K562 (cell line): ENCODE results near the gene FGL2. TPM values are rescaled to one million over a fixed set of nuclear protein-coding genes. Genes with fewer than 3 reads are reported as not detected.

ENCODE experiments used
- ATAC-seq: fragments of 200-7000 bp; cut with Tn5 transposase; 3 replicates; pipeline ENCODE4 v1.9.1; 2020; ENCODE audit warnings: moderate library complexity
- BruUV-seq: library from RNA; stranded (reverse); fragments of 400-500 nt; replicated peaks from 2 replicates; lab custom pipeline; 2021; lab: Mats Ljungman, UMichigan
- CTCF ChIA-PET: fragments of 300-600 bp; formaldehyde crosslinking; extraction: SDS; loops from one replicate; lab custom pipeline; 2021; ENCODE audit warnings: low intra/inter-chr PET ratio; lab: Yijun Ruan, JAX
- POLR2A ChIA-PET: fragments of 300-600, 350-650 bp; sonication (Branson Sonifier 250); formaldehyde crosslinking; extraction: SDS; loops from one replicate; lab custom pipeline; 2021; ENCODE audit warnings: antibody characterized with exemption, inconsistent platforms; lab: Yijun Ruan, JAX
- DNase-seq, 4 experiments: peaks; one replicate each; pipeline versions ENCODE4 v3.0.0 to v3.0.0-alpha.2; 2011 to 2018; ENCODE audit warnings: low spot score in 3 of 4, mixed read lengths in 3 of 4; ENCODE audit errors: extremely low read depth in 1 of 4
- FAIRE-seq: peaks from 2 replicates; lab custom pipeline; 2011; peaks lifted over from hg19 to GRCh38; lab: Jason Lieb, UNC
- H2AFZ ChIP-seq: 2 replicates; pipeline ENCODE4 v1.6.0; 2011; ENCODE audit warnings: low read depth, low read length, control low read depth, inconsistent platforms
- H3K27ac ChIP-seq: fragments of 200-600 bp; 3 replicates; pipeline ENCODE4 v1.8.0; 2011; ENCODE audit warnings: low read depth, mild to moderate bottlenecking, control low read depth, inconsistent platforms, low read length, moderate library complexity, mixed read lengths; ENCODE audit errors: extremely low read depth
- H3K27me3 ChIP-seq, 2 experiments: fragments of 300-600 bp in 1 of 2; 2 replicates in 1 of 2; 3 replicates in 1 of 2; pipeline versions ENCODE4 v1.6.0 to v1.8.0; 2011; ENCODE audit warnings: inconsistent platforms in 2 of 2, low read length in 2 of 2, mild to moderate bottlenecking in 1 of 2, mixed read lengths in 1 of 2, moderate library complexity in 1 of 2; ENCODE audit not compliant: control insufficient read depth in 2 of 2, insufficient read depth in 2 of 2
- H3K36me3 ChIP-seq: fragments of 300-600 bp; 3 replicates; pipeline ENCODE4 v1.8.0; 2011; ENCODE audit warnings: mild to moderate bottlenecking, low read length, inconsistent platforms; ENCODE audit not compliant: control insufficient read depth, insufficient read depth
- H3K4me1 ChIP-seq, 2 experiments: fragments of 200-600 bp in 1 of 2; replicated peaks in 1 of 2; 2 replicates in 1 of 2; 3 replicates in 1 of 2; pipeline versions ENCODE4 v1.5.1 to v1.8.0; 2011; ENCODE audit warnings: inconsistent platforms in 2 of 2, low read length in 2 of 2, mild to moderate bottlenecking in 1 of 2, mixed read lengths in 1 of 2, moderate library complexity in 1 of 2; ENCODE audit not compliant: control insufficient read depth in 2 of 2, insufficient read depth in 2 of 2
- H3K4me2 ChIP-seq: 2 replicates; pipeline ENCODE4 v1.6.1; 2011; ENCODE audit warnings: low read length, control low read depth, inconsistent platforms, mixed read lengths; ENCODE audit not compliant: insufficient read depth
- H3K4me3 ChIP-seq: fragments of 200-600 bp; sonication (generic), shearing (Covaris generic); 2 replicates; pipeline ENCODE4 v1.5.1; 2016; ENCODE audit warnings: control low read depth, inconsistent platforms
- H3K79me2 ChIP-seq: fragments of 200-600 bp; 3 replicates; pipeline ENCODE4 v1.8.0; 2011; ENCODE audit warnings: low read length, inconsistent platforms; ENCODE audit not compliant: control insufficient read depth, insufficient read depth
- H3K9ac ChIP-seq, 2 experiments: 2 replicates each; pipeline versions ENCODE4 v1.6.0 to v1.6.1; 2011; ENCODE audit warnings: low read depth in 2 of 2, low read length in 2 of 2, control low read depth in 1 of 2, inconsistent platforms in 1 of 2, mild to moderate bottlenecking in 1 of 2, mixed read lengths in 1 of 2; ENCODE audit not compliant: insufficient read depth in 1 of 2
- H3K9me1 ChIP-seq: one replicate; pipeline ENCODE4 v1.6.0; 2011; ENCODE audit warnings: inconsistent platforms, mild to moderate bottlenecking, low read length, moderate library complexity; ENCODE audit not compliant: control insufficient read depth, insufficient read depth
- H3K9me3 ChIP-seq: replicated peaks from 2 replicates; pipeline ENCODE4 v1.5.1; 2011; ENCODE audit warnings: low read depth, low read length, inconsistent platforms; ENCODE audit not compliant: control insufficient read depth, insufficient read depth
- H4K20me1 ChIP-seq: replicated peaks from 2 replicates; pipeline ENCODE4 v1.6.1; 2011; ENCODE audit warnings: low read length, inconsistent platforms, mixed read lengths; ENCODE audit not compliant: control insufficient read depth, insufficient read depth
- CEBPB ChIP-seq: fragments of 450-650 bp; IDR thresholded peaks from 2 replicates; pipeline ENCODE4 v1.6.1; 2016; ENCODE audit warnings: missing genetic modification characterization, missing compliant biosample characterization
- CEBPG ChIP-seq, 3 experiments: fragments of 200-800 bp in 1 of 3; sonication (Bioruptor generic) in 1 of 3; sonication (generic) in 1 of 3; formaldehyde crosslinking in 1 of 3; IDR thresholded peaks in 2 of 3; conservative IDR thresholded peaks in 1 of 3; 2 replicates each; pipeline versions ENCODE4 v1.6.1 to v1.8.0; 2016 to 2022; ENCODE audit warnings: missing compliant biosample characterization in 2 of 3, missing genetic modification characterization in 2 of 3, mild to moderate bottlenecking in 1 of 3, missing genetic modification reagents in 1 of 3
- COPS2 ChIP-seq: fragments of 450-650 bp; conservative IDR thresholded peaks from 2 replicates; pipeline ENCODE4 v1.6.1; 2016; ENCODE audit warnings: mild to moderate bottlenecking, moderate library complexity
- EGR1 ChIP-seq: fragments of 450-650 bp; conservative IDR thresholded peaks from 2 replicates; pipeline ENCODE4 v1.6.1; 2017; ENCODE audit warnings: mild to moderate bottlenecking
- FOXJ2 ChIP-seq: fragments of 200-800 bp; sonication (Bioruptor generic); IDR thresholded peaks from 2 replicates; pipeline ENCODE4 v1.6.1; 2016; ENCODE audit warnings: missing genetic modification characterization, missing compliant biosample characterization
- HLTF ChIP-seq: fragments of 450-650 bp; IDR thresholded peaks from 2 replicates; pipeline ENCODE4 v1.6.1; 2016
- ILK ChIP-seq: fragments of 450-650 bp; IDR thresholded peaks from 2 replicates; pipeline ENCODE4 v1.6.1; 2016; ENCODE audit warnings: missing genetic modification characterization, low read depth, mild to moderate bottlenecking, missing compliant biosample characterization, moderate library complexity, borderline replicate concordance
- LARP7 ChIP-seq: fragments of 450-650 bp; IDR thresholded peaks from 2 replicates; pipeline ENCODE4 v1.6.1; 2016
- WGBS: fragments of 100-300 bp; shearing (Covaris generic); methylation state at CpG from one replicate; pipeline ENCODE4 v1.1.6; 2016; ENCODE audit warnings: low coverage, mixed read lengths; ENCODE audit not compliant: insufficient coverage; ENCODE audit errors: missing lambda C conversion rate; 5-methylcytosine and 5-hydroxymethylcytosine counted together
- in situ Hi-C: fragments of 300-500 bp; cut with MboI; formaldehyde crosslinking; loops from 4 replicates; pipeline ENCODE4 v1.15.0; 2018; ENCODE audit warnings: inconsistent platforms, mixed read lengths
- intact Hi-C: fragments of 100-400 bp; cut with micrococcal nuclease; formaldehyde crosslinking; loops from 2 replicates; pipeline ENCODE4 v1.14.2; 2022
- polyA plus RNA-seq, 8 experiments: library from polyadenylated mRNA; depleted of rRNA in 4 of 8; stranded (reverse) in 5 of 8; unstranded in 3 of 8; fragments of >200 nt; fragmentation: Nextera tagmentation in 2 of 8; fragmentation: Illumina TruSeq in 1 of 8; extraction: Ambion mirVana in 2 of 8; extraction: Trizol in 1 of 8; gene quantifications; 2 replicates each; pipeline versions ENCODE4 v1.2.1 to v1.2.3, GENCODE V29; 2011 to 2014; ENCODE audit warnings: inconsistent platforms in 1 of 8, missing spikeins in 1 of 8
- total RNA-seq, 7 experiments: library from RNA; depleted of rRNA in 6 of 7; stranded (reverse); fragments of >200 nt in 6 of 7; fragmentation: Illumina TruSeq in 2 of 7; extraction: Trizol in 2 of 7; gene quantifications; 2 replicates each; pipeline versions ENCODE4 v1.2.1 to v1.2.3, GENCODE V29; 2011 to 2021; ENCODE audit warnings: low replicate concordance in 1 of 7

Gene FGL2
- total and polyA plus RNA-seq, 9 of the 15 experiments (the other 6 are each of a cell fraction or from before 2014, with no cell fraction given), result 0.11 TPM; not detected in 8

DNA sequence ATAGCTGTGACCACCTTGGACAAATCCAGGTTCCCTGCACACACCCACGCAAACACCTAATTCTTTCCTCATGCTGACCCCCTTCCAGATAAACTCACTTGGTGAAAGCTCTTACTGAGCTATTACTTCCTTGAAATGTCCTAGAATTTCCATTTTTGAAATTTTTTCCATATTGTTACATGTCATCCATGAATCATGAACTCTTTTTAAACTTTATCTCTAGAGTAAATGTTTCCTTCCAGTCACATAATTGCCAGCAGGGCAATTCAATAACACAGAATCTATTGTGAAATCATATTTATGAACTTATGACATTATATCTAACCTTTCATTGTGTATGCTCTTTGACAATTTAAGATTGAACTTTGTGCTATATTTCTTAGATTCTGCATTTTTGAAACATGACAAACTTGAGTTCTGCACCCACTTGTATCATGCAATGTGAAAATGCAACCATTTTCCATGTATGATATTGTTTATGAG, 26.8 kb upstream of the FGL2 start:
- no peak overlapping the region for H3K4me3 ChIP-seq
- no peaks in the 10 kb centered on the region for H3K4me1 ChIP-seq
- H4K20me1 ChIP-seq, result no peaks in the 10 kb centered on the region
- no peak overlapping the region for H3K9ac ChIP-seq
- no peaks in the 10 kb centered on the region for H3K27me3 ChIP-seq
- ATAC-seq (no peak), FAIRE-seq (no peak), DNase-seq (no peak)
- no TSS peak for BruUV-seq
- intact Hi-C loops, result no loop called here
- H2AFZ ChIP-seq, result no peak overlapping the region
- TF ChIP-seq CEBPB (tag) (peak; percentile 57; the same call in 1 of the 2 replicates), EGR1 (0 out of 2 replicates have a peak, but pooled peaks have one; percentile 12), FOXJ2 (no peak), CEBPG (CRISPR knock-in tag; IDR thresholded peaks at IDR 0.05) (no peak), CEBPG (tag; conservative IDR thresholded peaks at IDR 0.05 in 1 of 2, IDR thresholded peaks at IDR 0.05 in 1 of 2) (peak in 1 of 2 experiments; percentile 39; a peak in 1 of 4 replicates), ILK (no peak), LARP7 (no peak), HLTF (no peak), COPS2 (no peak)
- no peak overlapping the region for H3K4me2 ChIP-seq
- no peaks in the 10 kb centered on the region for H3K36me3 ChIP-seq
- no peaks in the 10 kb centered on the region for H3K9me3 ChIP-seq
- no peaks in the 10 kb centered on the region for H3K79me2 ChIP-seq
- ChIA-PET POLR2A (no interaction called here), CTCF (no interaction called here)
- H3K27ac ChIP-seq, result no peak overlapping the region
- in situ Hi-C loops, result loop anchor here (25.0 kb wide), 1 partner anchor 589 kb away; the partner anchor contains the start of gene POMZP3
- no peaks in the 10 kb centered on the region for H3K9me1 ChIP-seq
- 0% methylated on average over 1 of the region's 1 CpG for WGBS
